Amniotic stem cell (primary cell): ENCODE results near the gene NCK2.
"Not testable (repeated sequence)": the region's sequence is repeated elsewhere in the genome, so short reads cannot be mapped to it uniquely, and the experiment has no call there.

Source experiments
- DNase-seq: peaks from one replicate; lab custom pipeline; 2025; lab: John Stamatoyannopoulos, UW

Gene NCK2

GRCh38 chr2:105756435-105756834 is 11.7 kb downstream of the NCK2 start:
- DNase-seq, result no peak

GRCh38 chr2:105756865-105757264 is 12.2 kb downstream of the NCK2 start:
- not testable (repeated sequence) for DNase-seq

DNA sequence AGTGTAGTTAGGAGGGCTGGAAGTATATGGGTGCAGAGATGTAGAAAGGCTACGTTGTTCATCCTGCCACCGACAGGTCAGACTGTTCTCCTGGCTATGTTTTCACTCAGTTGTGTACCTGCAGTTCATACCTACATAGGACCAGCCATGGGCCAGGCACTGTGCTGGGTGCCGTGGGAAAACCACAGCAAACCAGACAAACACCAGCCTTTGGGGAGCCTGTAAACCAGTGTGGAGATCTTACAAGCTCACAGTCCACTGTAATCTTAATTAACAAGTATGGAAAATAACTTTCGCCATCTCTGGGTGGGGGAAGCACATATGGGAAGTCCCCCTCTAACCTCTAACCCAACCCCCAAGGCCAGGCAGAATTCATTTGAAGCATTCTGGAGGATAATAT is 12.7 kb downstream of the NCK2 start:
- no peak for DNase-seq

GRCh38 chr2:105760191-105760590 is 15.5 kb downstream of the NCK2 start:
- DNase-seq, result no peak

- DNase-seq, result no peak
Observed at GRCh38 chr2:105760639-105761337, 16.1 kb downstream of the NCK2 start.

GRCh38 chr2:105761931-105762515 is 17.3 kb downstream of the NCK2 start:
- DNase-seq, result no peak

GRCh38 chr2:105763076-105763475 is 18.4 kb downstream of the NCK2 start:
- no peak for DNase-seq

DNA sequence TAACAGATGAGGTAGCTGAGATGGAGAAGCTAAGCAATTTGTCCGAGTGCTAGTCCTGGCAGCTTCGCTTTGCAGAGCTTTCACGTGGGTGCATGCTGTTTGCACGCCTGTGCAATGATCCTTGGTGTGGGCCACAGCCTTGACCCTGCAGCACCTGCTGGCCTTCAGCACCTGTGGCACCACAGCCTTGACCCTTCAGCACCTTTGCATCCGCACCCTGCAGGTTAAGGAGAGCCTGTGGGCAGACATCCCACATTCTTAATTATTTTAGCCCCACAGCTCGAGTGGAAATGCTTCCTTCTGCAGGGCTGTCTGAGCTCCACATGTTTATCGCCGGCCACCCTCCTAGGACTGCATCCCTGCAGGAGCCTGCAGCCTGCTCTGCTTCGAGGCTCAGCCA is 19.3 kb downstream of the NCK2 start:
- DNase-seq, result no peak

- DNase-seq, result no peak
Observed at GRCh38 chr2:105765415-105766299, 20.9 kb downstream of the NCK2 start.

DNA sequence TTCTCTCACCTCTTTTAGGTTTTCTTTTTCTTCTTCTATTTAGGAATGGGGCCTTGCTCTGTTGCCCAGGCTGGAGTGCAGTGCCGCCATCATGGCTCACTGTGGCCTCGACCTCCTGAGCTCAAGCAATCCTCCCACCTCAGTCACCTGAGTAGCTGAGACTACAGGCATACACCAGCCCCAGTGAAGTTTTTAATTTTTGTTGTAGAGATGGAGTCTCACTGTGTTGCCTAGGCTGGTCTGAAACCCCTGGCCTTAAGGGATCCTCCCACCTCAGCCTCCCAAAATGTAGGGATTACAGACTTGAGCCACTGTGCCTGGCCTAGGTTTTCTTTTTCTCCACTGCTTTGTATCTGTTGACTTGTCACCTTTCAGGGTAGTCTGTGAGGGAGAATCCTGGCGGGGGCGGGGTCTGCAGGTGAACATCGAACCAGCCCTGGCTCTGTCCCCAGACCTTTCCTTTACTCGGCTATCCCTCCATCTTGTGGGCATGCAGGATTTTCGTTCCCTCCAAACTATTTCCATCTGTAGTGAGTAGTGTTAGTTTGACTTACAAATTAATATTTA is 21.7 kb downstream of the NCK2 start:
- no peak for DNase-seq

- DNase-seq, result no peak
Observed at GRCh38 chr2:105768176-105768575, 23.5 kb downstream of the NCK2 start.

DNA sequence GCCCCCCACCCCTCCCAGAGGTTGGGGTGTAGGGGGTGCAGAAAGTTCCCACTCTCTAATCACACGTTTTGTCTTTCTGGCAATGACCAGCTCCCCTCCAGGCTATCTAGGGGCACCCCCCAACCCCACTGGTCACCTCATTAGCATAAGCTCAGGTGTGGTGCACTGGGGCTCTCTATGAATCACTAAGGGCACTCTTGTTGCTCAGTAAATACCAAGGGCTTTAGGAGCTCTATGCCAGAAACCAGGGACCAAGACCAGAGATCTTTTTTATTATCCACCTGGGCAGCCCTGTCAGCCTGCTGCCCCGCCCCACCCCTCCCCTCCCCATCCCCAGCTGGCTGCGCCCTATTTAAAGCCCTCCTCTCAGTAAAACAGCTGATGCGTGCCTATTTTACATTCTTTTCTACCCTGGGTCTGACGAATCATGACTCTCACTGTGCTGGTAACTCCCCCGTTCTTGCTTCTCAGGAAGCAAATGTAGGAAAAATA is 24.3 kb downstream of the NCK2 start:
- DNase-seq, result no peak

DNA sequence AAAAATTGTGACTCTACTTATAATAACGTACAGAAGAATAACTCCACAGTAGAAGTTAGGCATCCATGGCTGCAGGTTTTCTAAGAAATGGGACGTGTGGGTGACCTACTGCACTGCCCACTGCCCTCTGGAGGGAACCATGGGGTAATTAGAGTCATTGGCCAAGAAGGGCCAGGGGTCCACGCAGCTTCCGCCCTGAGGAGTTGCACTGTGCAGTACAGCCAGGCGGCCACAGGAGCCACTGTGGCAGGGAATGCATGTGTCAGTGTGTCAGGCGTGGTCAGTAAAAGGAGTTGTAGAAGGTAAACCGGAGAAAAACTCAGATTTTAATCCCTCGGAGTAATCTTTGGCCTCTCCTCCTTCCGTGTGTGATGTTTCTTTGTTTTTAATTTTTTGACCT is 24.8 kb downstream of the NCK2 start:
- no peak for DNase-seq

DNA sequence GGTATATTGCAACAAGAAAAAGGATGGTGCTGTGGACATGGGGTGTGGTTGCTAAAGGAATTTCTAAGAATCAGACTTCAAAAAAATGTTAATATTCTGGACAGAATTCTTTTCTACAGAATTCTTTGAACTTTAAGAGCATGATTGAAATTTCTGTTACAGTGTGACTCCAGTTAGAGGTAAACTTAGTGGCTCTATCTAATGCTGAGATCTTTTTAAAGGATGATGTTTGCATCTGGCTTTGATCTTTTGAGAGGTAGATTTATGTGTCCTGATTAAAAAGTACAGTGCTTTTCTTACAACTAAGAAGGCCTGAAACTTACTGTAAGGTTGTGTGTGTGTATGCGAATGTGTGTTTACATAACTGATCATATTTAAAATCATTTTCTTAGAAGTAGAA is 25.4 kb downstream of the NCK2 start:
- DNase-seq, result no peak

- DNase-seq, result not testable (repeated sequence)
Observed at GRCh38 chr2:105771291-105771690, 26.6 kb downstream of the NCK2 start.

GRCh38 chr2:105771836-105772235 is 27.1 kb downstream of the NCK2 start:
- DNase-seq, result no peak

DNA sequence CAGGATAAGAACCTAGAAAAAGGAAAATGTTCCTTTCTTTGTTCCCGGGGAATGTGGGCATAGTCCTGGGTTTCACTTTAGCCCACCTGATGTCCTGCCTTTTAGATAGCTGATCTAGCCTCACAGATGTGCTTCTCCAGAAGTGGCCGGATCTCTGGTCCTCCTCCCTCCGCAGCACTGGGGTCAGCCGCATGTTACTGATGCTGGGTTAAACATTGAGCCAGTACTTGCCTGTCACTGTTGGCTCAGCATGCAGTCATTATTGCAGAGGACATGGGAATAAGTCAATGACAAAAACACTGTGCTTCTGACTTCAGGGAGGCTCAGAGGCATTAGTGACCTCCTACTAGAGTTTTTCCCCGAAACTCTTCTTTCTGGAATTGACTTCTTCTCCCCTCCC is 27.6 kb downstream of the NCK2 start:
- no peak for DNase-seq

GRCh38 chr2:105773568-105773967 is 28.9 kb downstream of the NCK2 start:
- no peak for DNase-seq

DNA sequence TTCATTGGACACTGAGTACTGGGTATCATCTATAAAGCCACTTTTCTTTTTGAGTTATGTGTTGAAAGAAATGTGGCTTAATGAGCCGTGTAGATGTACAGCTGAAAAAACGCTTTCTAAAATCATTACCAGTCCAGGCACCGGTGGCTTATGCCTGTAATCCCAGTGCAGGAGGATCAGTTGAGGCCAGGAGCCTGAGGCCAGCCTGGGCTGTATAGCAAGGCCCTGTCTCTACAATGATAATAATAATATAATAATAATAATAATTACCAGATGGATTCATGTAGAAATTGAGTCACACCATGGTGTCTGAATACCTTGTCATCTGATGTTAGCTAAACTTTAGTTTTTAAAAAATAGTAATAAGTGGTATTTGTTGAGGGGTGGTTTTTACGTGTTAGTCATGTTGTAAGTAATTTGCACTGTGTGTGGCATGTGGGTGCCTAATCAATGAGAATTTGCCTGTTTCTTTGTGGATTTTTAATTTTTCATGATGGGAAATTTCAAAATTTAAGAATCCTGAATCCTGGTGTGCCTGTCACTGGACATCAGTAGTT is 30.1 kb downstream of the NCK2 start:
- DNase-seq, result no peak

- no peak for DNase-seq
Observed at GRCh38 chr2:105775809-105776559, 31.3 kb downstream of the NCK2 start.

- no peak for DNase-seq
Observed at GRCh38 chr2:105776560-105776928, 31.8 kb downstream of the NCK2 start.
